SK-N-SH (cell line): Measurements from ENCODE around the gene UEVLD. TPM values are rescaled to one million over a fixed set of nuclear protein-coding genes. Genes with fewer than 3 reads are reported as not detected.

Experiments used
- CTCF ChIA-PET: fragments of 300-600, 350-600 bp; formaldehyde crosslinking; extraction: SDS; loops from one replicate; lab custom pipeline; 2021; lab: Yijun Ruan, JAX
- POLR2A ChIA-PET: fragments of 350-600 bp; sonication (Branson Sonifier 250); formaldehyde crosslinking; extraction: SDS; loops from one replicate; lab custom pipeline; 2020; ENCODE audit warnings: antibody characterized with exemption, inconsistent platforms; lab: Yijun Ruan, JAX
- DNase-seq: peaks from one replicate; pipeline ENCODE4 v3.0.0; 2012
- H2AFZ ChIP-seq: fragments of 200-600 bp; sonication (generic); 2 replicates; pipeline ENCODE4 v1.8.1; 2016; ENCODE audit warnings: antibody characterized with exemption, mild to moderate bottlenecking, low read depth
- H3F3A ChIP-seq: fragments of 200-600 bp; sonication (generic); replicated peaks from 2 replicates; pipeline ENCODE3; 2016; ENCODE audit warnings: antibody characterized with exemption, mild to moderate bottlenecking; ENCODE audit not compliant: insufficient read depth
- H3K27ac ChIP-seq, 2 experiments: fragments of 200-500 bp in 1 of 2; fragments of 200-600 bp in 1 of 2; sonication (Bioruptor generic) in 1 of 2; sonication (generic), shearing (Covaris generic) in 1 of 2; 2 replicates each; pipeline versions ENCODE4 v1.5.1 to v1.6.1; 2014 to 2016; ENCODE audit warnings: low read depth in 2 of 2, inconsistent platforms in 1 of 2, low read length in 1 of 2, mild to moderate bottlenecking in 1 of 2, mixed read lengths in 1 of 2
- H3K27me3 ChIP-seq: fragments of 200-600 bp; sonication (generic), shearing (Covaris generic); 2 replicates; pipeline ENCODE4 v1.6.1; 2016; ENCODE audit warnings: mixed run types; ENCODE audit not compliant: insufficient read depth
- H3K36me3 ChIP-seq, 2 experiments: fragments of 200-500 bp in 1 of 2; fragments of 200-600 bp in 1 of 2; sonication (Bioruptor generic) in 1 of 2; sonication (generic) in 1 of 2; replicated peaks in 1 of 2; 2 replicates each; pipeline versions ENCODE3 to v1.5.1; 2014 to 2016; ENCODE audit warnings: low read length in 1 of 2, mild to moderate bottlenecking in 1 of 2; ENCODE audit not compliant: insufficient read depth in 2 of 2, control insufficient read depth in 1 of 2
- H3K4me1 ChIP-seq, 2 experiments: fragments of 200-500 bp in 1 of 2; fragments of 200-600 bp in 1 of 2; sonication (Bioruptor generic) in 1 of 2; sonication (generic), shearing (Covaris generic) in 1 of 2; 2 replicates each; pipeline versions ENCODE4 v1.5.1 to v1.6.1; 2014 to 2016; ENCODE audit warnings: low read depth in 1 of 2, low read length in 1 of 2, mixed run types in 1 of 2; ENCODE audit not compliant: insufficient read depth in 2 of 2, control insufficient read depth in 1 of 2
- H3K4me2 ChIP-seq: fragments of 200-600 bp; sonication (generic), shearing (Covaris generic); 2 replicates; pipeline ENCODE4 v1.6.1; 2017; ENCODE audit warnings: mixed run types
- H3K4me3 ChIP-seq, 2 experiments: fragments of 200-500 bp in 1 of 2; fragments of 200-600 bp in 1 of 2; sonication (Bioruptor generic) in 1 of 2; sonication (generic), shearing (Covaris generic) in 1 of 2; 2 replicates each; pipeline versions ENCODE4 v1.5.1 to v1.8.1; 2014 to 2016; ENCODE audit warnings: low read depth in 2 of 2, inconsistent platforms in 1 of 2, low read length in 1 of 2, mild to moderate bottlenecking in 1 of 2, mixed read lengths in 1 of 2, moderate library complexity in 1 of 2
- H3K79me2 ChIP-seq: fragments of 200-600 bp; sonication (generic); 2 replicates; pipeline ENCODE4 v1.8.1; 2017; ENCODE audit warnings: mild to moderate bottlenecking; ENCODE audit not compliant: insufficient read depth
- H3K9ac ChIP-seq: fragments of 200-600 bp; sonication (generic); 2 replicates; pipeline ENCODE4 v1.6.1; 2017; ENCODE audit warnings: mixed run types
- H3K9me2 ChIP-seq: fragments of 200-600 bp; sonication (generic); 2 replicates; pipeline ENCODE4 v1.6.1; 2017; ENCODE audit warnings: mixed run types
- H3K9me3 ChIP-seq: fragments of 200-600 bp; sonication (generic); 2 replicates; pipeline ENCODE4 v1.6.1; 2017; ENCODE audit warnings: mixed run types, mild to moderate bottlenecking, moderate library complexity
- H4K20me1 ChIP-seq: fragments of 200-600 bp; sonication (generic); 2 replicates; pipeline ENCODE4 v1.6.1; 2017; ENCODE audit warnings: mild to moderate bottlenecking, mixed run types; ENCODE audit not compliant: insufficient read depth
- CHD2 ChIP-seq: fragments of 150-350 bp; IDR thresholded peaks from 2 replicates; pipeline ENCODE4 v1.6.1; 2018; ENCODE audit warnings: low read length; ENCODE audit not compliant: partially characterized antibody
- CTCF ChIP-seq: fragments of 200-600 bp; sonication (generic); IDR thresholded peaks from 2 replicates; pipeline ENCODE4 v1.6.1; 2017; ENCODE audit warnings: antibody characterized with exemption, mild to moderate bottlenecking, moderate library complexity
- ELF1 ChIP-seq: IDR thresholded peaks from 2 replicates; pipeline ENCODE4 v1.4.0; 2012
- EP300 ChIP-seq, 2 experiments: IDR thresholded peaks; 2 replicates each; pipeline versions ENCODE4 v1.4.0 to v1.6.1; 2012; ENCODE audit warnings: borderline replicate concordance in 1 of 2, low read depth in 1 of 2, low read length in 1 of 2
- FOXM1 ChIP-seq: IDR thresholded peaks from 2 replicates; pipeline ENCODE4 v1.4.0; 2012; ENCODE audit warnings: low read depth, mild to moderate bottlenecking
- GABPA ChIP-seq: IDR thresholded peaks from 2 replicates; pipeline ENCODE4 v1.4.0; 2012; ENCODE audit warnings: low read depth, mild to moderate bottlenecking
- NRF1 ChIP-seq: IDR thresholded peaks from 2 replicates; pipeline ENCODE4 v1.6.1; 2012; ENCODE audit warnings: low read depth, mild to moderate bottlenecking, low read length
- RCOR1 ChIP-seq: fragments of 150-350 bp; IDR thresholded peaks from 2 replicates; pipeline ENCODE4 v1.6.1; 2017; ENCODE audit warnings: antibody characterized with exemption, low read length
- RFX5 ChIP-seq: IDR thresholded peaks from 2 replicates; pipeline ENCODE4 v1.6.1; 2012; ENCODE audit warnings: mild to moderate bottlenecking, improper control_type of control experiment, low read length
- SIN3A ChIP-seq: IDR thresholded peaks from 2 replicates; pipeline ENCODE4 v1.6.1; 2012; ENCODE audit warnings: low read depth, mild to moderate bottlenecking, low read length, moderate library complexity, borderline replicate concordance
- TAF1 ChIP-seq: IDR thresholded peaks from 2 replicates; pipeline ENCODE4 v1.6.1; 2012; ENCODE audit warnings: low read depth, mild to moderate bottlenecking, low read length, moderate library complexity, borderline replicate concordance
- TCF12 ChIP-seq: IDR thresholded peaks from 2 replicates; pipeline ENCODE4 v1.4.0; 2012
- USF2 ChIP-seq: fragments of 150-350 bp; IDR thresholded peaks from 2 replicates; pipeline ENCODE4 v1.6.1; 2017; ENCODE audit warnings: antibody characterized with exemption, low read length, low read depth, borderline replicate concordance
- ZBTB33 ChIP-seq: IDR thresholded peaks from 2 replicates; pipeline ENCODE4 v1.4.0; 2012; ENCODE audit warnings: low read depth, borderline replicate concordance
- WGBS: methylation state at CpG from one replicate; pipeline ENCODE4 v1.1.6; 2017; ENCODE audit warnings: low lambda C conversion rate; 5-methylcytosine and 5-hydroxymethylcytosine counted together
- polyA plus RNA-seq, 3 experiments: library from polyadenylated mRNA; depleted of rRNA; stranded (reverse); fragments of >200 nt; gene quantifications; 2 replicates each; pipeline ENCODE4 v1.2.3, GENCODE V29; 2012
- TF ChIP-seq, protein P1 (sequence below): IDR thresholded peaks from 2 replicates; pipeline ENCODE4; 2012
- TF ChIP-seq, protein P2 (sequence below): fragments of 150-350 bp; IDR thresholded peaks from 2 replicates; pipeline ENCODE4 v1.6.1; 2016; ENCODE audit warnings: mild to moderate bottlenecking, low read depth, low read length
- TF ChIP-seq, protein P3 (sequence below): IDR thresholded peaks from 2 replicates; pipeline ENCODE4 v1.6.1; 2012; ENCODE audit warnings: mild to moderate bottlenecking, low read depth, low read length, moderate library complexity

The UEVLD gene
- polyA plus RNA-seq, 1 of the 3 experiments (the other 2 are of a cell fraction) = 8.9 TPM

GRCh38 chr11:18580113-18580766, 8.3 kb downstream of the UEVLD start:
- no peak for DNase-seq
- Histone ChIP-seq H3K9ac (no peak overlapping the region), H3K27me3 (no peaks in the 10 kb centered on the region), H3K9me2 (no peaks in the 10 kb centered on the region), H3K36me3 (peaks cover 13 to 31% of the 10 kb centered on the region in 2 experiments), H3K9me3 (no peaks in the 10 kb centered on the region), H4K20me1 (no peaks in the 10 kb centered on the region), H3K4me2 (no peak overlapping the region), H3F3A (peaks cover 5% of the 10 kb centered on the region), H3K4me1 (no peaks in the 10 kb centered on the region), H3K27ac (no peak overlapping the region), H3K79me2 (peaks cover 35% of the 10 kb centered on the region), H3K4me3 (no peak overlapping the region), H2AFZ (no peak overlapping the region)
- ChIA-PET CTCF (interaction anchor here (1.2 to 1.5 kb wide), 2 partner anchors 25 to 40 kb away, joined by 3 to 4 read pairs; no protein-coding TSS in a partner anchor), POLR2A (no interaction called here)
- WGBS = 70% methylated on average over 2 of the region's 2 CpGs
- TF ChIP-seq, protein P1, sequence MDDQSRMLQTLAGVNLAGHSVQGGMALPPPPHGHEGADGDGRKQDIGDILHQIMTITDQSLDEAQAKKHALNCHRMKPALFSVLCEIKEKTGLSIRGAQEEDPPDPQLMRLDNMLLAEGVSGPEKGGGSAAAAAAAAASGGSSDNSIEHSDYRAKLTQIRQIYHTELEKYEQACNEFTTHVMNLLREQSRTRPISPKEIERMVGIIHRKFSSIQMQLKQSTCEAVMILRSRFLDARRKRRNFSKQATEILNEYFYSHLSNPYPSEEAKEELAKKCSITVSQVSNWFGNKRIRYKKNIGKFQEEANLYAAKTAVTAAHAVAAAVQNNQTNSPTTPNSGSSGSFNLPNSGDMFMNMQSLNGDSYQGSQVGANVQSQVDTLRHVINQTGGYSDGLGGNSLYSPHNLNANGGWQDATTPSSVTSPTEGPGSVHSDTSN = no peak
- no peak for TF ChIP-seq GABPA
- TF ChIP-seq, protein P2, sequence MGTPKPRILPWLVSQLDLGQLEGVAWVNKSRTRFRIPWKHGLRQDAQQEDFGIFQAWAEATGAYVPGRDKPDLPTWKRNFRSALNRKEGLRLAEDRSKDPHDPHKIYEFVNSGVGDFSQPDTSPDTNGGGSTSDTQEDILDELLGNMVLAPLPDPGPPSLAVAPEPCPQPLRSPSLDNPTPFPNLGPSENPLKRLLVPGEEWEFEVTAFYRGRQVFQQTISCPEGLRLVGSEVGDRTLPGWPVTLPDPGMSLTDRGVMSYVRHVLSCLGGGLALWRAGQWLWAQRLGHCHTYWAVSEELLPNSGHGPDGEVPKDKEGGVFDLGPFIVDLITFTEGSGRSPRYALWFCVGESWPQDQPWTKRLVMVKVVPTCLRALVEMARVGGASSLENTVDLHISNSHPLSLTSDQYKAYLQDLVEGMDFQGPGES = no peak
- TF ChIP-seq TAF1 = no peak
- no peak for TF ChIP-seq SIN3A
- TF ChIP-seq FOXM1 = no peak
- TF ChIP-seq NRF1 = no peak
- no peak for TF ChIP-seq ELF1
- TF ChIP-seq RFX5 = no peak
- no peak for TF ChIP-seq TCF12
- TF ChIP-seq, protein P3, sequence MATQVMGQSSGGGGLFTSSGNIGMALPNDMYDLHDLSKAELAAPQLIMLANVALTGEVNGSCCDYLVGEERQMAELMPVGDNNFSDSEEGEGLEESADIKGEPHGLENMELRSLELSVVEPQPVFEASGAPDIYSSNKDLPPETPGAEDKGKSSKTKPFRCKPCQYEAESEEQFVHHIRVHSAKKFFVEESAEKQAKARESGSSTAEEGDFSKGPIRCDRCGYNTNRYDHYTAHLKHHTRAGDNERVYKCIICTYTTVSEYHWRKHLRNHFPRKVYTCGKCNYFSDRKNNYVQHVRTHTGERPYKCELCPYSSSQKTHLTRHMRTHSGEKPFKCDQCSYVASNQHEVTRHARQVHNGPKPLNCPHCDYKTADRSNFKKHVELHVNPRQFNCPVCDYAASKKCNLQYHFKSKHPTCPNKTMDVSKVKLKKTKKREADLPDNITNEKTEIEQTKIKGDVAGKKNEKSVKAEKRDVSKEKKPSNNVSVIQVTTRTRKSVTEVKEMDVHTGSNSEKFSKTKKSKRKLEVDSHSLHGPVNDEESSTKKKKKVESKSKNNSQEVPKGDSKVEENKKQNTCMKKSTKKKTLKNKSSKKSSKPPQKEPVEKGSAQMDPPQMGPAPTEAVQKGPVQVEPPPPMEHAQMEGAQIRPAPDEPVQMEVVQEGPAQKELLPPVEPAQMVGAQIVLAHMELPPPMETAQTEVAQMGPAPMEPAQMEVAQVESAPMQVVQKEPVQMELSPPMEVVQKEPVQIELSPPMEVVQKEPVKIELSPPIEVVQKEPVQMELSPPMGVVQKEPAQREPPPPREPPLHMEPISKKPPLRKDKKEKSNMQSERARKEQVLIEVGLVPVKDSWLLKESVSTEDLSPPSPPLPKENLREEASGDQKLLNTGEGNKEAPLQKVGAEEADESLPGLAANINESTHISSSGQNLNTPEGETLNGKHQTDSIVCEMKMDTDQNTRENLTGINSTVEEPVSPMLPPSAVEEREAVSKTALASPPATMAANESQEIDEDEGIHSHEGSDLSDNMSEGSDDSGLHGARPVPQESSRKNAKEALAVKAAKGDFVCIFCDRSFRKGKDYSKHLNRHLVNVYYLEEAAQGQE = no peak
- no peak for TF ChIP-seq ZBTB33
- no peak for TF ChIP-seq USF2
- no peak for TF ChIP-seq CTCF
- no peak for TF ChIP-seq CHD2
- no peak for TF ChIP-seq RCOR1
- TF ChIP-seq EP300 (IDR thresholded peaks at IDR 0.05; ENCODE audit: borderline replicate concordance in 1 of 2, low read depth in 1 of 2, low read length in 1 of 2) = no peak
